ENCODE measurements around the gene DNAI4.

DNAI4 gene

DNA sequence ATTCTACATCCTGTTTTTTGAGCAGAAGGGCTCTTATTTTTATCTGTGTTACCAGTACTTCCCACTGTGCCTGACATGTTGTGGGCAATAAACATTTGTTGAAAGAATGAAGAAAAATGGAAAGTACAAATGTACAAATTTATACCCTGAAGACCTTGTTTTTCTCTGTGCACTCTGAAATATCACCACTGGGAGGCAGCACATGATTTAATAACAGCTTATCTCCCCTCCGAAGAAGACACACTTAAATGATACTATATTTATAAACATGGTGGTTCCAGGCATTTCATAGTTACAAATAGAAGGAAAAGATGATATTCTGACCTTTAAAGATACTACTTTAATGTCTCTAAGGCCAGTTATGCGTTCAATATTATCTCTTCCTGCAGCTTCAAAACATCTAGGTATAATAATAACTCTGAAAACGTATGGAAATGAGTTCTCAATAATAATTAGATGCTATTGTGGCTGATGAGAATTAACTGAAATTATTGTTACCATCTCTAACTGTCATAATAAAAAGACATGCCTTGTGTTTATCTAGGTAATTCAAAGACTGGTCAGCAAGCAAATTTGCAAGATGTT, 159.6 kb downstream of the DNAI4 start:
- no peak for DNase-seq (ENCODE audit: low spot score)
